22Rv1 (cell line): Measurements from ENCODE around the gene CNOT4.

Experiments
- CTCF ChIP-seq: fragments of 450-650 bp; IDR thresholded peaks from 2 replicates; pipeline ENCODE4 v1.5.1; 2017; ENCODE audit warnings: mild to moderate bottlenecking
- ZFX ChIP-seq: fragments of 450-650 bp; IDR thresholded peaks from 2 replicates; pipeline ENCODE4 v1.6.1; 2017; ENCODE audit warnings: antibody characterized with exemption, borderline replicate concordance

GRCh38 chr7:135361788-135362187, 148.1 kb downstream of the CNOT4 start:
- no peak for TF ChIP-seq CTCF
- TF ChIP-seq ZFX: no peak
